Naive thymus-derived CD4-positive, alpha-beta T cell (primary cell): Measurements from ENCODE around the gene POFUT2. TPM values are rescaled to one million over a fixed set of nuclear protein-coding genes. Genes with fewer than 3 reads are reported as not detected.

ENCODE experiments used
- ATAC-seq: fragments of 150-1000 bp; cut with Tn5 transposase; 2 replicates; pipeline ENCODE4 v1.10.0; 2021; ENCODE audit warnings: mild to moderate bottlenecking, moderate library complexity
- CTCF ChIA-PET: fragments of 350-600 bp; sonication (Branson Sonifier 250); formaldehyde crosslinking; loops from one replicate; lab custom pipeline; 2021; ENCODE audit warnings: antibody characterized with exemption; lab: Charles Lee
- POLR2A ChIA-PET: fragments of 350-600 bp; sonication (Branson Sonifier 250); formaldehyde crosslinking; loops from one replicate; lab custom pipeline; 2021; ENCODE audit warnings: antibody characterized with exemption, inconsistent platforms; lab: Charles Lee
- DNase-seq, 9 donors: peaks; one replicate each; pipeline versions ENCODE4 v3.0.0 to v3.0.0-alpha.2; 2020 to 2022; ENCODE audit warnings: mixed read lengths in 1 of 9
- H3K27ac ChIP-seq: one replicate; pipeline ENCODE4 v1.7.0; 2013; ENCODE audit warnings: mild to moderate bottlenecking, low read depth, low read length, moderate library complexity
- H3K27me3 ChIP-seq, 2 donors: one replicate each; pipeline ENCODE4 v1.7.0; 2013; ENCODE audit warnings: low read length in 2 of 2, mild to moderate bottlenecking in 2 of 2, moderate library complexity in 2 of 2; ENCODE audit not compliant: control insufficient read depth in 2 of 2, insufficient read depth in 2 of 2
- H3K36me3 ChIP-seq, 3 experiments: 1 replicate in 2 of 3; 2 replicates in 1 of 3; pipeline ENCODE4 v1.7.0; 2013; ENCODE audit warnings: low read length in 3 of 3, mild to moderate bottlenecking in 3 of 3, moderate library complexity in 1 of 3; ENCODE audit not compliant: insufficient read depth in 3 of 3, control insufficient read depth in 2 of 3
- H3K4me1 ChIP-seq, 2 donors: one replicate each; pipeline ENCODE4 v1.7.0; 2013; ENCODE audit warnings: low read length in 2 of 2, mild to moderate bottlenecking in 2 of 2, moderate library complexity in 1 of 2; ENCODE audit not compliant: control insufficient read depth in 2 of 2, insufficient read depth in 2 of 2
- H3K4me3 ChIP-seq: 2 replicates; pipeline ENCODE4 v1.7.0; 2013; ENCODE audit warnings: mild to moderate bottlenecking, low read length
- H3K9me3 ChIP-seq, 3 experiments: 1 replicate in 2 of 3; 2 replicates in 1 of 3; pipeline ENCODE4 v1.7.0; 2013; ENCODE audit warnings: low read length in 3 of 3; ENCODE audit not compliant: control insufficient read depth in 2 of 3
- H3K27ac Mint-ChIP-seq, 9 donors: one replicate each; pipeline ENCODE4 v1.8.0; 2020 to 2022; ENCODE audit warnings: mixed read lengths in 9 of 9, mild to moderate bottlenecking in 8 of 9, moderate library complexity in 5 of 9, inconsistent platforms in 2 of 9
- H3K27me3 Mint-ChIP-seq, 5 donors: one replicate each; pipeline ENCODE4 v1.8.0; 2021 to 2022; ENCODE audit warnings: mixed read lengths in 5 of 5, mild to moderate bottlenecking in 1 of 5
- H3K36me3 Mint-ChIP-seq, 5 donors: one replicate each; pipeline ENCODE4 v1.8.0; 2020 to 2022; ENCODE audit warnings: mixed read lengths in 5 of 5, mild to moderate bottlenecking in 3 of 5, inconsistent platforms in 1 of 5
- H3K4me1 Mint-ChIP-seq, 7 donors: one replicate each; pipeline ENCODE4 v1.8.0; 2020 to 2022; ENCODE audit warnings: mixed read lengths in 7 of 7, mild to moderate bottlenecking in 3 of 7, inconsistent platforms in 1 of 7
- H3K4me3 Mint-ChIP-seq, 10 donors: one replicate each; pipeline ENCODE4 v1.8.0; 2020 to 2022; ENCODE audit warnings: mild to moderate bottlenecking in 10 of 10, mixed read lengths in 10 of 10, moderate library complexity in 6 of 10, inconsistent platforms in 2 of 10
- H3K9me3 Mint-ChIP-seq, 11 donors: one replicate each; pipeline ENCODE4 v1.8.0; 2020 to 2022; ENCODE audit warnings: mixed read lengths in 11 of 11, mild to moderate bottlenecking in 4 of 11, inconsistent platforms in 1 of 11, moderate library complexity in 1 of 11
- intact Hi-C, 2 donors: fragments of 100-400 bp; cut with micrococcal nuclease; formaldehyde crosslinking; loops; one replicate each; pipeline ENCODE4 v1.15.1; 2023
- polyA plus RNA-seq, 2 donors: library from polyadenylated mRNA; unstranded; fragments of 300-500 nt; fragmentation: Illumina TruSeq; gene quantifications; one replicate each; pipeline ENCODE4 v1.2.3, GENCODE V29; 2021
- total RNA-seq, 6 experiments: library from RNA in 5 of 6; stranded (reverse) in 5 of 6; gene quantifications; 1 replicate in 5 of 6; 2 replicates in 1 of 6; pipeline ENCODE4 v1.2.3 and lab custom pipeline; 2021 to 2026

Gene POFUT2
- total and polyA plus RNA-seq, 7 experiments from 2014 or later, result 3.8 to 53.3 (median 45.3) TPM

- Histone ChIP-seq H3K27ac (peak overlapping the region; percentile 74), H3K27me3 (no peaks in the 10 kb centered on the region), H3K4me1 (peaks cover 0 to 26% of the 10 kb centered on the region in 2 donors), H3K36me3 (no peaks in the 10 kb centered on the region), H3K9me3 (no peaks in the 10 kb centered on the region), H3K4me3 (no peak overlapping the region)
- intact Hi-C loops, result loop anchor here in 1 of 2 donors (1.0 to 2.0 kb wide), 3 partner anchors 18 to 117 kb away; no protein-coding TSS in a partner anchor
- H3K27me3 Mint-ChIP-seq, result peaks cover 0 to 2% (median 0%) of the 10 kb centered on the region in 5 donors
- peak overlapping the region in 9 of 10 donors; percentile 11 to 89 (median 82) for H3K4me3 Mint-ChIP-seq
- H3K27ac Mint-ChIP-seq, result peak overlapping the region in 8 of 9 donors; percentile 92 to 100 (median 96)
- CTCF ChIA-PET, result interaction anchor here (0.9 to 1.7 kb wide), 4 partner anchors 14 to 170 kb away, joined by 3 to 5 read pairs (median 4); no protein-coding TSS in a partner anchor
- peak in 7 of 9 donors; percentile 38 to 72 (median 62) for DNase-seq
- H3K4me1 Mint-ChIP-seq, result peaks cover 4 to 21% (median 15%) of the 10 kb centered on the region in 7 donors
- POLR2A ChIA-PET, result interaction anchor here (0.5 to 2.3 kb wide), 10 partner anchors 13 to 34 kb away, joined by 3 to 18 read pairs (median 4); partner anchors contain the start of gene POFUT2
- no peaks in the 10 kb centered on the region for H3K9me3 Mint-ChIP-seq
- no peaks in the 10 kb centered on the region for H3K36me3 Mint-ChIP-seq
- ATAC-seq, result peak; percentile 84
Measured at GRCh38 chr21:45322231-45322959, 34.7 kb upstream of the POFUT2 start.

GRCh38 chr21:45320261-45321025 is 32.7 kb upstream of the POFUT2 start:
- POLR2A ChIA-PET, result interaction anchor here (0.8 to 1.1 kb wide), 3 partner anchors 16 to 20 kb away, joined by 3 read pairs; no protein-coding TSS in a partner anchor
- peaks cover 0 to 26% of the 10 kb centered on the region in 2 donors for H3K4me1 ChIP-seq
- peak overlapping the region in 1 of 10 donors; percentile 89 for H3K4me3 Mint-ChIP-seq

GRCh38 chr21:45319461-45320211 is 31.9 kb upstream of the POFUT2 start:
- Mint-ChIP-seq H3K27ac (peak overlapping the region in 6 of 9 donors; percentile 21 to 100 (median 52)), H3K36me3 (no peaks in the 10 kb centered on the region), H3K4me1 (peaks cover 4 to 21% (median 11%) of the 10 kb centered on the region in 7 donors), H3K27me3 (peaks cover 0 to 11% (median 0%) of the 10 kb centered on the region in 5 donors), H3K9me3 (no peaks in the 10 kb centered on the region), H3K4me3 (peak overlapping the region in 1 of 10 donors; percentile 89)
- H3K4me1 ChIP-seq, result peaks cover 0 to 26% of the 10 kb centered on the region in 2 donors
- ChIA-PET CTCF (no interaction called here), POLR2A (interaction anchor here (0.8 kb wide), 2 partner anchors 15 to 20 kb away, joined by 3 read pairs; no protein-coding TSS in a partner anchor)
- H3K27ac ChIP-seq, result no peak overlapping the region
- DNase-seq, result no peak
- no peaks in the 10 kb centered on the region for H3K36me3 ChIP-seq
- H3K27me3 ChIP-seq, result no peaks in the 10 kb centered on the region
- no peaks in the 10 kb centered on the region for H3K9me3 ChIP-seq
- no peak for ATAC-seq
- no peak overlapping the region for H3K4me3 ChIP-seq
- intact Hi-C loops, result no loop called here

More at GRCh38 chr21:45320261-45321025, 32.7 kb upstream of the POFUT2 start:
- Histone ChIP-seq H3K9me3 (no peaks in the 10 kb centered on the region), H3K36me3 (no peaks in the 10 kb centered on the region), H3K27me3 (no peaks in the 10 kb centered on the region), H3K4me3 (no peak overlapping the region), H3K27ac (no peak overlapping the region)
- ATAC-seq, result no peak
- Mint-ChIP-seq H3K27ac (peak overlapping the region in 4 of 9 donors; percentile 21 to 100 (median 52)), H3K36me3 (no peaks in the 10 kb centered on the region), H3K4me1 (peaks cover 4 to 21% (median 11%) of the 10 kb centered on the region in 7 donors), H3K27me3 (peaks cover 0 to 3% (median 0%) of the 10 kb centered on the region in 5 donors), H3K9me3 (no peaks in the 10 kb centered on the region)
- peak in 1 of 9 donors; percentile 4 for DNase-seq
- intact Hi-C loops, result no loop called here
- CTCF ChIA-PET, result no interaction called here

- ATAC-seq (no peak), DNase-seq (no peak)
- POLR2A ChIA-PET, result no interaction called here
- intact Hi-C loops, result no loop called here
- H3K27ac Mint-ChIP-seq, result peak overlapping the region in 3 of 9 donors; percentile 46 to 63 (median 59)
- Histone ChIP-seq H3K4me3 (no peak overlapping the region), H3K9me3 (no peaks in the 10 kb centered on the region), H3K27me3 (no peaks in the 10 kb centered on the region), H3K36me3 (no peaks in the 10 kb centered on the region), H3K4me1 (peaks cover 0 to 22% of the 10 kb centered on the region in 2 donors), H3K27ac (no peak overlapping the region)
- CTCF ChIA-PET, result no interaction called here
- H3K9me3 Mint-ChIP-seq, result no peaks in the 10 kb centered on the region
- H3K4me3 Mint-ChIP-seq, result peak overlapping the region in 1 of 10 donors; percentile 53
- no peaks in the 10 kb centered on the region for H3K36me3 Mint-ChIP-seq
- peaks cover 4 to 21% (median 11%) of the 10 kb centered on the region in 7 donors for H3K4me1 Mint-ChIP-seq
- H3K27me3 Mint-ChIP-seq, result peaks cover 0 to 18% (median 0%) of the 10 kb centered on the region in 5 donors
Measured at GRCh38 chr21:45318556-45319404, 31.1 kb upstream of the POFUT2 start.

GRCh38 chr21:45318146-45318555 is 30.5 kb upstream of the POFUT2 start:
- ChIA-PET POLR2A (no interaction called here), CTCF (no interaction called here)
- H3K9me3 Mint-ChIP-seq, result no peaks in the 10 kb centered on the region
- no peaks in the 10 kb centered on the region for H3K9me3 ChIP-seq
- no peaks in the 10 kb centered on the region for H3K27me3 ChIP-seq
- DNase-seq, result no peak
- peaks cover 0 to 22% (median 0%) of the 10 kb centered on the region in 5 donors for H3K27me3 Mint-ChIP-seq
- peaks cover 4 to 19% (median 9%) of the 10 kb centered on the region in 7 donors for H3K4me1 Mint-ChIP-seq
- H3K27ac ChIP-seq, result no peak overlapping the region
- H3K27ac Mint-ChIP-seq, result no peak overlapping the region
- no peaks in the 10 kb centered on the region for H3K36me3 ChIP-seq
- intact Hi-C loops, result no loop called here
- no peak overlapping the region for H3K4me3 ChIP-seq
- no peaks in the 10 kb centered on the region for H3K36me3 Mint-ChIP-seq
- no peak overlapping the region for H3K4me3 Mint-ChIP-seq
- H3K4me1 ChIP-seq, result peaks cover 0 to 16% of the 10 kb centered on the region in 2 donors
- no peak for ATAC-seq
